K562 (cell line): ENCODE results near the gene ZDHHC24. TPM values are rescaled to one million over a fixed set of nuclear protein-coding genes. Genes with fewer than 3 reads are reported as not detected.

Experiments
- DDX20 ChIP-seq: fragments of 450-650 bp; IDR thresholded peaks from 2 replicates; pipeline ENCODE4 v1.6.1; 2016; ENCODE audit warnings: missing genetic modification characterization, low read depth, mild to moderate bottlenecking, missing compliant biosample characterization, moderate library complexity
- EZH2 ChIP-seq: IDR thresholded peaks from 2 replicates; pipeline ENCODE4 v1.6.1; 2012; ENCODE audit warnings: low read depth, mild to moderate bottlenecking, inconsistent platforms, low read length, borderline replicate concordance
- GABPB1 ChIP-seq: sonication (generic); formaldehyde crosslinking; IDR thresholded peaks from 2 replicates; pipeline ENCODE4 v1.8.0; 2022; ENCODE audit warnings: mild to moderate bottlenecking, missing genetic modification reagents
- HLTF ChIP-seq: fragments of 450-650 bp; IDR thresholded peaks from 2 replicates; pipeline ENCODE4 v1.6.1; 2016
- NEUROD1 ChIP-seq: fragments of 150-350 bp; IDR thresholded peaks from 2 replicates; pipeline ENCODE4 v1.6.1; 2014; ENCODE audit warnings: borderline replicate concordance, low read length, low read depth; ENCODE audit not compliant: partially characterized antibody
- NFXL1 ChIP-seq: fragments of 450-650 bp; formaldehyde crosslinking; IDR thresholded peaks from 2 replicates; pipeline ENCODE4 v1.4.0; 2021; ENCODE audit warnings: mild to moderate bottlenecking
- PTTG1 ChIP-seq: fragments of 450-650 bp; IDR thresholded peaks from 2 replicates; pipeline ENCODE4 v1.6.1; 2016; ENCODE audit warnings: low read depth, mild to moderate bottlenecking, missing genetic modification characterization, missing compliant biosample characterization
- RBM17 ChIP-seq: fragments of 200-400 bp; formaldehyde crosslinking; IDR thresholded peaks from 2 replicates; pipeline ENCODE4 v1.6.1; 2017; ENCODE audit warnings: low read depth, mild to moderate bottlenecking, low read length, borderline replicate concordance
- RHOXF2B ChIP-seq: fragments of 250-450 bp; sonication (Bioruptor Pico); conservative IDR thresholded peaks from 2 replicates; pipeline ENCODE4 v1.5.1; 2021
- SIRT6 ChIP-seq: IDR thresholded peaks from one replicate; pipeline ENCODE4 v1.6.1; 2012; ENCODE audit warnings: low read depth, mild to moderate bottlenecking, control low read depth, inconsistent platforms, low read length, moderate library complexity
- ZFPM2 ChIP-seq: fragments of 250-450 bp; sonication (Bioruptor Pico); IDR thresholded peaks from 2 replicates; pipeline ENCODE4 v1.5.1; 2022; ENCODE audit warnings: mild to moderate bottlenecking
- ZNF253 ChIP-seq: fragments of 250-450 bp; sonication (Bioruptor Pico); conservative IDR thresholded peaks from 2 replicates; pipeline ENCODE4 v1.6.1; 2021; ENCODE audit warnings: mild to moderate bottlenecking
- ZNF785 ChIP-seq: fragments of 250-450 bp; sonication (Bioruptor Pico); IDR thresholded peaks from 2 replicates; pipeline ENCODE4 v1.4.0; 2020; ENCODE audit warnings: mild to moderate bottlenecking
- polyA plus RNA-seq, 8 experiments: library from polyadenylated mRNA; depleted of rRNA in 4 of 8; stranded (reverse) in 5 of 8; unstranded in 3 of 8; fragments of >200 nt; fragmentation: Nextera tagmentation in 2 of 8; fragmentation: Illumina TruSeq in 1 of 8; extraction: Ambion mirVana in 2 of 8; extraction: Trizol in 1 of 8; gene quantifications; 2 replicates each; pipeline versions ENCODE4 v1.2.1 to v1.2.3, GENCODE V29; 2011 to 2014; ENCODE audit warnings: inconsistent platforms in 1 of 8, missing spikeins in 1 of 8
- total RNA-seq, 7 experiments: library from RNA; depleted of rRNA in 6 of 7; stranded (reverse); fragments of >200 nt in 6 of 7; fragmentation: Illumina TruSeq in 2 of 7; extraction: Trizol in 2 of 7; gene quantifications; 2 replicates each; pipeline versions ENCODE4 v1.2.1 to v1.2.3, GENCODE V29; 2011 to 2021; ENCODE audit warnings: low replicate concordance in 1 of 7
- TF ChIP-seq, protein P1 (sequence below): fragments of 250-450 bp; sonication (Bioruptor Pico); IDR thresholded peaks from 2 replicates; pipeline ENCODE4 v1.5.0; 2021; ENCODE audit warnings: mild to moderate bottlenecking, borderline replicate concordance
- TF ChIP-seq, protein P2 (sequence below), 2 experiments: IDR thresholded peaks; 2 replicates each; pipeline ENCODE4 v1.6.1; 2011; ENCODE audit warnings: borderline replicate concordance in 1 of 2, control low read depth in 1 of 2, low read depth in 1 of 2, low read length in 1 of 2, mild to moderate bottlenecking in 1 of 2, mixed read lengths in 1 of 2, moderate library complexity in 1 of 2; ENCODE audit not compliant: insufficient read depth in 1 of 2, insufficient read length in 1 of 2, poor library complexity in 1 of 2, severe bottlenecking in 1 of 2; ENCODE audit errors: extremely low read depth in 1 of 2
- TF ChIP-seq, protein P3 (sequence below): fragments of 250-450 bp; sonication (Bioruptor Pico); IDR thresholded peaks from 2 replicates; pipeline ENCODE4 v1.4.0; 2020
- TF ChIP-seq, protein P4 (sequence below), 2 experiments: fragments of 450-650 bp in 1 of 2; IDR thresholded peaks; 2 replicates each; pipeline ENCODE4 v1.6.1; 2011 to 2017; ENCODE audit warnings: low read depth in 2 of 2, antibody characterized with exemption in 1 of 2, borderline replicate concordance in 1 of 2, low read length in 1 of 2, mild to moderate bottlenecking in 1 of 2, mixed read lengths in 1 of 2; ENCODE audit not compliant: control insufficient read depth in 1 of 2
- TF ChIP-seq, protein P5 (sequence below), 2 experiments: fragments of 250-450 bp in 1 of 2; fragments of 450-650 bp in 1 of 2; sonication (Bioruptor Pico) in 1 of 2; IDR thresholded peaks; 2 replicates each; pipeline versions ENCODE4 v1.6.1 to v1.8.0; 2016 to 2021; ENCODE audit warnings: mild to moderate bottlenecking in 2 of 2, moderate library complexity in 2 of 2, missing compliant biosample characterization in 1 of 2, missing genetic modification characterization in 1 of 2

The ZDHHC24 gene
- total and polyA plus RNA-seq, 9 of the 15 experiments (the other 6 are each of a cell fraction or from before 2014, with no cell fraction given): 0.45 to 11.2 (median 2.7) TPM

DNA sequence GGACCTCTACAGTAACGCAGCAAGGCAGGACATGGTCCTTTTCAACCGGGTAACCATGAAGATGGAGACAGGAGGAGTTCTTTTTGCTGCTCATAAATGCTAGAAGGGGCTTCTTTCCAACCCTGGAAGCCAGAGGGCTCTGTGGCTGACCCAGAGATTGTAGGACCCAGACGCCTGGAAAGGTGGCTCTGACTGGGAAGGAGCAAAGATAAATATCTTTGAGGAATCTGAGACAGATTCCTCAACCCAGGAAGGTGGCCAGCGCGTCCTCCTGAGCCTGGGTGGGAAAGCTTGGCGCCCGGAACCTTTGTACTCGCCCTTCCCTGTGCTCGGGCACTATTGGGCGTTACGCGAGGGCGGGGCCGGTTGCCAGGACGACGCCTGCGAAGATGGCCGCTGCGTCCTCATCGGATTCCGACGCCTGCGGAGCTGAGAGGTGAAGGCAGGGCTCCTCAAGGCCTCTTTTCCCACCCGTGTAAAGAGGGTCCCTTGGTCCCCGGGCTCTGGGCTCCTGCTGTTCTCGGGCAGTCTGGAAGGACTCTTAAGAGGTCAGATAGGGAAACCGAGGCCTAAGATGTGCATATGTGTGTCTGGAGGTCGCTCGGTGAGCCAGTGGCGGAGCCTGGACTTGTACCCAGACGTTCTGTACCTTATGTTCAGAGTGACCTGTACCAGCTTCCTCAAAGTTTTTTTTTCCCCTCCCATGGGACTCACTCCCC, 35.4 kb downstream of the ZDHHC24 start, which contains the start of gene BBS1 (continued):
- TF ChIP-seq, protein P1, sequence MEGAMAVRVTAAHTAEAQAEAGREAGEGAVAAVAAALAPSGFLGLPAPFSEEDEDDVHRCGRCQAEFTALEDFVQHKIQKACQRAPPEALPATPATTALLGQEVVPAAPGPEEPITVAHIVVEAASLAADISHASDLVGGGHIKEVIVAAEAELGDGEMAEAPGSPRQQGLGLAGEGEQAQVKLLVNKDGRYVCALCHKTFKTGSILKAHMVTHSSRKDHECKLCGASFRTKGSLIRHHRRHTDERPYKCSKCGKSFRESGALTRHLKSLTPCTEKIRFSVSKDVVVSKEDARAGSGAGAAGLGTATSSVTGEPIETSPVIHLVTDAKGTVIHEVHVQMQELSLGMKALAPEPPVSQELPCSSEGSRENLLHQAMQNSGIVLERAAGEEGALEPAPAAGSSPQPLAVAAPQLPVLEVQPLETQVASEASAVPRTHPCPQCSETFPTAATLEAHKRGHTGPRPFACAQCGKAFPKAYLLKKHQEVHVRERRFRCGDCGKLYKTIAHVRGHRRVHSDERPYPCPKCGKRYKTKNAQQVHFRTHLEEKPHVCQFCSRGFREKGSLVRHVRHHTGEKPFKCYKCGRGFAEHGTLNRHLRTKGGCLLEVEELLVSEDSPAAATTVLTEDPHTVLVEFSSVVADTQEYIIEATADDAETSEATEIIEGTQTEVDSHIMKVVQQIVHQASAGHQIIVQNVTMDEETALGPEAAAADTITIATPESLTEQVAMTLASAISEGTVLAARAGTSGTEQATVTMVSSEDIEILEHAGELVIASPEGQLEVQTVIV (CRISPR knock-in tag): no peak
- no peak for TF ChIP-seq EZH2
- no peak for TF ChIP-seq NFXL1
- TF ChIP-seq PTTG1 (tag): no peak
- TF ChIP-seq, protein P2, sequence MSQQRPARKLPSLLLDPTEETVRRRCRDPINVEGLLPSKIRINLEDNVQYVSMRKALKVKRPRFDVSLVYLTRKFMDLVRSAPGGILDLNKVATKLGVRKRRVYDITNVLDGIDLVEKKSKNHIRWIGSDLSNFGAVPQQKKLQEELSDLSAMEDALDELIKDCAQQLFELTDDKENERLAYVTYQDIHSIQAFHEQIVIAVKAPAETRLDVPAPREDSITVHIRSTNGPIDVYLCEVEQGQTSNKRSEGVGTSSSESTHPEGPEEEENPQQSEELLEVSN (IDR thresholded peaks at IDR 0.05; ENCODE audit: borderline replicate concordance in 1 of 2, extremely low read depth in 1 of 2, insufficient read depth in 1 of 2, insufficient read length in 1 of 2, low read depth in 1 of 2, low read length in 1 of 2, poor library complexity in 1 of 2, severe bottlenecking in 1 of 2): no peak
- TF ChIP-seq DDX20 (tag): no peak
- TF ChIP-seq ZNF253: no peak
- TF ChIP-seq ZNF785 (CRISPR knock-in tag): no peak
- peak; percentile 83 for TF ChIP-seq NEUROD1
- TF ChIP-seq RHOXF2B: no peak
- TF ChIP-seq GABPB1 (CRISPR knock-in tag): peak; percentile 96
- TF ChIP-seq HLTF: no peak
- TF ChIP-seq, protein P3, sequence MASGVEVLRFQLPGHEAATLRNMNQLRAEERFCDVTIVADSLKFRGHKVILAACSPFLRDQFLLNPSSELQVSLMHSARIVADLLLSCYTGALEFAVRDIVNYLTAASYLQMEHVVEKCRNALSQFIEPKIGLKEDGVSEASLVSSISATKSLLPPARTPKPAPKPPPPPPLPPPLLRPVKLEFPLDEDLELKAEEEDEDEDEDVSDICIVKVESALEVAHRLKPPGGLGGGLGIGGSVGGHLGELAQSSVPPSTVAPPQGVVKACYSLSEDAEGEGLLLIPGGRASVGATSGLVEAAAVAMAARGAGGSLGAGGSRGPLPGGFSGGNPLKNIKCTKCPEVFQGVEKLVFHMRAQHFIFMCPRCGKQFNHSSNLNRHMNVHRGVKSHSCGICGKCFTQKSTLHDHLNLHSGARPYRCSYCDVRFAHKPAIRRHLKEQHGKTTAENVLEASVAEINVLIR (CRISPR knock-in tag): no peak
- TF ChIP-seq SIRT6: no peak
- no peak for TF ChIP-seq RBM17
- TF ChIP-seq, protein P4, sequence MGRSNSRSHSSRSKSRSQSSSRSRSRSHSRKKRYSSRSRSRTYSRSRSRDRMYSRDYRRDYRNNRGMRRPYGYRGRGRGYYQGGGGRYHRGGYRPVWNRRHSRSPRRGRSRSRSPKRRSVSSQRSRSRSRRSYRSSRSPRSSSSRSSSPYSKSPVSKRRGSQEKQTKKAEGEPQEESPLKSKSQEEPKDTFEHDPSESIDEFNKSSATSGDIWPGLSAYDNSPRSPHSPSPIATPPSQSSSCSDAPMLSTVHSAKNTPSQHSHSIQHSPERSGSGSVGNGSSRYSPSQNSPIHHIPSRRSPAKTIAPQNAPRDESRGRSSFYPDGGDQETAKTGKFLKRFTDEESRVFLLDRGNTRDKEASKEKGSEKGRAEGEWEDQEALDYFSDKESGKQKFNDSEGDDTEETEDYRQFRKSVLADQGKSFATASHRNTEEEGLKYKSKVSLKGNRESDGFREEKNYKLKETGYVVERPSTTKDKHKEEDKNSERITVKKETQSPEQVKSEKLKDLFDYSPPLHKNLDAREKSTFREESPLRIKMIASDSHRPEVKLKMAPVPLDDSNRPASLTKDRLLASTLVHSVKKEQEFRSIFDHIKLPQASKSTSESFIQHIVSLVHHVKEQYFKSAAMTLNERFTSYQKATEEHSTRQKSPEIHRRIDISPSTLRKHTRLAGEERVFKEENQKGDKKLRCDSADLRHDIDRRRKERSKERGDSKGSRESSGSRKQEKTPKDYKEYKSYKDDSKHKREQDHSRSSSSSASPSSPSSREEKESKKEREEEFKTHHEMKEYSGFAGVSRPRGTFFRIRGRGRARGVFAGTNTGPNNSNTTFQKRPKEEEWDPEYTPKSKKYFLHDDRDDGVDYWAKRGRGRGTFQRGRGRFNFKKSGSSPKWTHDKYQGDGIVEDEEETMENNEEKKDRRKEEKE (IDR thresholded peaks at IDR 0.05; ENCODE audit: borderline replicate concordance in 1 of 2, control insufficient read depth in 1 of 2, low read depth in 2 of 2, low read length in 1 of 2): peak in 1 of 2 experiments; percentile 92; a peak in 2 of 4 replicates
- no peak for TF ChIP-seq ZFPM2 (CRISPR knock-in tag)
- TF ChIP-seq, protein P5, sequence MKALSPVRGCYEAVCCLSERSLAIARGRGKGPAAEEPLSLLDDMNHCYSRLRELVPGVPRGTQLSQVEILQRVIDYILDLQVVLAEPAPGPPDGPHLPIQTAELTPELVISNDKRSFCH (CRISPR knock-in tag; IDR thresholded peaks at IDR 0.05): no peak
- TF ChIP-seq, protein P5 (tag; IDR thresholded peaks at IDR 0.05): peak; percentile 78
